GM19455 (cell line): ENCODE measurements around the gene DHCR24.
"Not testable (repeated sequence)": the region's sequence is repeated elsewhere in the genome, so short reads cannot be mapped to it uniquely, and the experiment has no call there.

Experiments used
- ATAC-seq: cut with Tn5 transposase; IDR thresholded peaks from one replicate; pipeline ENCODE4 v1.9.1; 2021; ENCODE audit not compliant: unreplicated experiment

Gene DHCR24

GRCh38 chr1:54886724-54887664, at the start of gene DHCR24:
TSS of gene DHCR24 (minus strand) at chr1:54887195. CDS start at chr1:54887119, 76 bp downstream.
- peak; percentile 87 for ATAC-seq

- no peak for ATAC-seq
These were observed 49.8 kb upstream of the DHCR24 start for GRCh38 chr1:54936791-54937190.

GRCh38 chr1:54934869-54935268, 47.9 kb upstream of the DHCR24 start:
- ATAC-seq = no peak

- ATAC-seq = not testable (repeated sequence)
These were observed 47.1 kb upstream of the DHCR24 start for GRCh38 chr1:54934081-54934480.

GRCh38 chr1:54931275-54931840, 44.4 kb upstream of the DHCR24 start:
- no peak for ATAC-seq

- ATAC-seq = no peak
These were observed 42.7 kb upstream of the DHCR24 start for GRCh38 chr1:54929700-54930099.

- ATAC-seq = no peak
These were observed 41.3 kb upstream of the DHCR24 start for GRCh38 chr1:54928327-54928726.

GRCh38 chr1:54927472-54928240, 40.7 kb upstream of the DHCR24 start:
- ATAC-seq = no peak

- no peak for ATAC-seq
These were observed 40.0 kb upstream of the DHCR24 start for GRCh38 chr1:54926970-54927369.

GRCh38 chr1:54922921-54923421, 36.0 kb upstream of the DHCR24 start:
- ATAC-seq = no peak

- no peak for ATAC-seq
These were observed 35.2 kb upstream of the DHCR24 start for GRCh38 chr1:54922040-54922761.

- no peak for ATAC-seq
These were observed 32.7 kb upstream of the DHCR24 start for GRCh38 chr1:54919367-54920359.

- not testable (repeated sequence) for ATAC-seq
These were observed 24.1 kb upstream of the DHCR24 start for GRCh38 chr1:54911076-54911475.

- no peak for ATAC-seq
These were observed 19.6 kb upstream of the DHCR24 start for GRCh38 chr1:54906586-54906985.

- no peak for ATAC-seq
These were observed 17.6 kb upstream of the DHCR24 start for GRCh38 chr1:54904476-54905048.

- no peak for ATAC-seq
These were observed 7.3 kb upstream of the DHCR24 start for GRCh38 chr1:54894271-54894670.

GRCh38 chr1:54892586-54892985, 5.6 kb upstream of the DHCR24 start:
- ATAC-seq = no peak

GRCh38 chr1:54889132-54889725, 2.2 kb upstream of the DHCR24 start:
- no peak for ATAC-seq
